GM18867 (cell line): Measurements from ENCODE around the gene STPG2.
"Not testable (repeated sequence)": the region's sequence is repeated elsewhere in the genome, so short reads cannot be mapped to it uniquely, and the experiment has no call there.

Experiments
- ATAC-seq: cut with Tn5 transposase; IDR thresholded peaks from one replicate; pipeline ENCODE4 v1.9.1; 2021; ENCODE audit warnings: mild to moderate bottlenecking, moderate library complexity; ENCODE audit not compliant: unreplicated experiment

Gene STPG2

GRCh38 chr4:97952763-97953162 lies 190.5 kb downstream of the STPG2 start:
- ATAC-seq: no peak

DNA sequence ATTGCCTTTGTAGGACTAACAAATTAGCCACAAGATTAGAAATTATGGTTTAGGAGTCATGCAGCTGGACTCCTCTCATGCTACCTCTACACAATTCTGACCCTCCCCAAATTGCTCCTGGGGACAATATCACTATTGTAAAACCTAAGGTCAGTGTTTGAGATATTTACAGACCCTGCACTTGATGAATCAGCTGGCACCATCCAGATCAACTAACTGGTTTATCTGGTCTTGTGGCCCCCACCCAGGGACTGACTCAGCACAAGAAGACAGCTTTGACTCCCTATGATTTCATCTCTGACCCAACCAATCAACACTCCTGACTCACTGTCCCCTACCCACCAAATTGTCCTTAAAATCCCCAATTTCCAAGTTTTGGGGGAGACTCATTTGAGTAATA lies 192.4 kb downstream of the STPG2 start:
- ATAC-seq: no peak

- no peak for ATAC-seq
These were observed 200.3 kb downstream of the STPG2 start for GRCh38 chr4:97942951-97943350.

DNA sequence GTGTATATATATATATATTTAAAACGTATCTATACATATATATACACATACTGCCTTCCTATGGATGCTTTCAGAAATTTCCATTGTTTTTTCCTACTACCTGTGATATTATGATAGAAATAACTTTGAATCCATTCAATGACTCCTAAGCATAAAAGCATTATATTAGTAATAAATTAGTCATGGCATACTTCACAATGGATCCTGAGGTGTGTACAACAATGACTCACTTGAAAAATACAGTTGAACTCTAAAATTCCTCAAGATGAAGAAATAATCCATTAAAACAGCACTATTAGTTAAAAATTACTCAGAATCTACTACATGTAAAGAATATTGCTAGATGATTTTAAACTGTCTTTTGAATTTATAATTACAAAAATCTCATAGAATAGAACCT lies 201.1 kb downstream of the STPG2 start:
- no peak for ATAC-seq

DNA sequence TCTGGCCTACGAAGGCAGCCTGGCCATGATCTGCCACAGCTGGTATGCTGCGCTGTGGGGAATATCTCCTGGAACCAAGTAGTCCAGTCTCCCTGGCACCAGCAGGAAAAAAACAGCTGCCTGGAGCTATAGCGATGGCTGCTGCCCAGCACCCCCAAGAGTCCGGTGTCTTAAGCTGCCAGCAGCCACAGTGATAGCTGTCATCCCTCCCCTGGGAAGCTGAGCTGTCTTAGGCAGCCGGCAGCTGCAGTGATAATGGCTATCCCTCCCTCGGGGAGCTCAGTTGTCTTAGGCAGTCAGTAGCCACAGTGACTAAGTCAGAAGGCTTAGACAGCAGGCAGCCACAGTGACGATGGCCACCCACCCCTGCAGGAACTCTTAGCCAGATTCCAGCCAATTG lies 205.1 kb downstream of the STPG2 start:
- no peak for ATAC-seq

- ATAC-seq: no peak
These were observed 218.8 kb downstream of the STPG2 start for GRCh38 chr4:97924341-97924958.

DNA sequence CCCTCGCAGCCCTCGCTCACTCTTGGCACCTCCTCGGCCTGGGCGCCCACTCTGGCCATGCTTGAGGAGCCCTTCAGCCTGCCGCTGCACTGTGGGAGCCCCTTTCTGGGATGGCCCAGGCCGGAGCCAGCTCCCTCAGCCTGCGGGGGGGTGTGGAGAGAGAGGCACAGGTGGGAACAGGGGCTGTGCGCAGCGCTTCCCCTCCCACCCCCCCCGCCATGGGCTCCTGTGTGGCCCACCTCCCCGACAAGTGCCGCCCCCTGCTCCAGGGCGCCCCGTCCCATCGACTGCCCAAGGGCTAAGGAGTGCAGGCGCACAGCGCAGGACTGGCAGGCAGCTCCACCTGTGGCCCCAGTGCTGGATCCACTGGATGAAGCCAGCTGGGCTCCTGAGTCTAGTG lies 220.2 kb downstream of the STPG2 start:
- no peak for ATAC-seq

- ATAC-seq: no peak
These were observed 226.2 kb downstream of the STPG2 start for GRCh38 chr4:97917115-97917514.

GRCh38 chr4:97912156-97912555 lies 231.1 kb downstream of the STPG2 start:
- no peak for ATAC-seq

GRCh38 chr4:97911236-97911906 lies 231.9 kb downstream of the STPG2 start:
- ATAC-seq: peak; percentile 66

DNA sequence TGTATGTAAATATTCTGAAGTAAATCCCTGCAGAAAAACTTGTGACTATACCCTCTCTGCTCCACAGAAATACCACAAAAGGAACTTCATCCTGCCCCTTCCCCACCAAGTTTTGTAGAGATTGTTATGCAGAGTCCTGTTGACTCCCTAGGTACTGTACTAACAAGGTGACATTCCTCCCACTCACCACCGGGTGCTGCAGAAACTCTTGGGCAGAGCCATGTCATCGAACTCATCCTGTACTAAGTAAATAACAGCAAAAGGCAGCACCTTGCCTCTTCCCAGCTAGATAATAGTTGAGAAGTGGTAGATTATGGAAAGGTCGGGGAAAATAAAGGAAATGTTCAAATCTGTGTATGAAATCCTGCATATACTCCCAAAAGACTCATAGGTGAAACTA lies 233.3 kb downstream of the STPG2 start:
- ATAC-seq: peak; percentile 73

DNA sequence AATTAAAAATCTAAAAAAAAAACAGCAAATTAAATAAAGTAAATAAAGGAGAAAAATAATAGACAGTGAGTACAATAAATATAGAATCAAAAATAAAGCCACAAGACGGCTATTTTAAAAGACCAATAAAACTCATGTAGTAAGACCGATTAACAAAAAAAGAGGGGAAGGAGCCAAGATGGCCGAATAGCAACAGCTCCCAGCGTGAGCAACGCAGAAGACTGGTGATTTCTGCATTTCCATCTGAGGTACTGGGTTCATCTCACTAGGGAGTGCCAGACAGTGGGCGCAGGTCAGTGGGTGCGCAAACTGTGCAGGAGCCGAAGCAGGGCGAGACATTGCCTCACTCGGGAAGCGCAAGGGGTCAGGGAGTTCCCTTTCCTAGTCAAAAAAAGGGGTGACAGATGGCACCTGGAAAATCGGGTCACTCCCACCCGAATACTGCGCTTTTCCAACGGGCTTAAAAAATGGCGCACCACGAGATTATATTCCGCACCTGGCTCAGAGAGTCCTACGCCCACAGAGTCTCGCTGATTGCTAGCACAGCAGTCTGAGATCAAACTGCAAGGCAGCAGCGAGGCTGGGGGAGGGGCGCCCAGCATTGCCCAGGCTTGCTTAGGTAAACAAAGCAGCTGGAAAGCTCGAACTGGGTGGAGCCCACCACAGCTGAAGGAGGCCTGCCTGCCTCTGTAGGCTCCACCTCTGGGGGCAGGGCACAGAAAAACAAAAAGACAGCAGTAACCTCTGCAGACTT lies 239.7 kb downstream of the STPG2 start:
- ATAC-seq: not testable (repeated sequence)

- ATAC-seq: no peak
These were observed 243.0 kb downstream of the STPG2 start for GRCh38 chr4:97900229-97900628.

DNA sequence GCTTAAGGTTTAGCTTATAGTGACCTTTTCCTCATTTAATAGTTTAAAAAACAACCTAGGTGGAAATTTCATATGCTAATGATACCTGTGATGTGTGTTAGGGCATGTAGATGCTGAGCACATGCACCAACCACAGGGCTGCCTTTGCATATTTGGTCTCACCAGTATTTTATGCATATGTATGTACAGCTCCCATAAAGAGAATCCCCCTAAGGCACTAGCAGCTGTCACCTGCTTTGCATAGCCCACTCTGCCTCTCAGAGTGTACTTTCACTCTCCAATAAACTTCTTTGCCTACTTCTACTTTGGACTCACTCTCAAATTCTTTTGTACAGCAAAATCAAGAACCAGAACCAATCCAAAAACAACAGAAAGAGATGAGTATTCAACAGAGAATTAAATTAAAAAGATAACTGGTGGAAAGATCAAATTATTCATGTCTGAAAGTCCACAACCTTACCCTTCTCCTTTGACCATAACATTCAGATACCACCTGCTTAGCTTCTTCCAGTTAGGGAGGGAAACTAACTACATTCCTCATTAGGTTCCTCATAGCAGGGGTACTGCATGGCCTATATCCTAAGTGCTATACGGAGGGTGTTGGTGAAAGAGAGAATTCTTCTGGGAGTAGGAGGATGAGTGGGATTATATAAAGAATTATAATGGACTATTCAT lies 250.5 kb downstream of the STPG2 start:
- ATAC-seq: no peak

- ATAC-seq: no peak
These were observed 263.3 kb downstream of the STPG2 start for GRCh38 chr4:97879942-97880341.

DNA sequence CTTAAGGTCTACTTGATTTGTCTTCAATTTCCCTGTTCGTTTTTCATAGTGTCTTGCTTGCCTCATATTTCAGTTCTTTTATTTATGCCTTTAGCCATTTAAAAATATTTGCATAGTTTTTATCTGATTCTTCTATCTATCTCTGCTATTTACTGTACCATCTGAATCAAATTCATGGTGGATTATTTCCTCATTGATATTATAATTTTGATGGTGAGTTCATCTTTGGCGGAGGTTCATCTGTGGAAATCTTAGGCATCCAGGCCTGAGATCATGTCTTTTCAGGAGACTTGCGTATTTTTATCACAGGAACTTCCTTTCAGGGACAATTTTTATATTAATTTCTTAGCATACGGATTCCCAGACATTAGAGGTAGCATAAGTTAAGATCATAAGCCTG lies 275.2 kb downstream of the STPG2 start:
- no peak for ATAC-seq

DNA sequence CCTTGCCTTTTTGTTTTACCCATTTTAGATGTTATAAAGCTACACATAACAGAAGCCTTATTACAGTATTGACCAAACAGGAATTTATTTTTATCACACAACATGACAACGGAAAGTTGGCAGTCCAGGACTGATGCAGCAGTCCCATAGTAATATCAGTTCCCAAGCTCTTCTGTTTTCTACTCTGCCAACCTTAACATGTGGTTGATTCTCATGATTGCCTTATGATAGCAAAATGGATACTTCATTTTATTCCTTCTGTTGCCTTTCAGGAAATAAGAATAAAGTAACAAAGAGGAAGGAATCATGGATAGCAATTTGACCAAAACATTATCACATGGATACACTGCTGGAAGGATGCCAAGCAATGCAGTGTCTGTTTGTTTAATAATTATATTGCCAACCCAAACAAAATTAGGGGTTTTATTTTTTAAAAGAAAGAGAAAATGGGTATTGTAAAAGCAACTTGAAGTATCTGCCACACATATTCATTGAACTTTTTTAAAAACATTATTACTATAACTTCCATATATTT lies 275.7 kb downstream of the STPG2 start:
- ATAC-seq: no peak

- ATAC-seq: no peak
These were observed 276.3 kb downstream of the STPG2 start for GRCh38 chr4:97866821-97867556.

GRCh38 chr4:97851115-97851514 lies 292.2 kb downstream of the STPG2 start:
- no peak for ATAC-seq

DNA sequence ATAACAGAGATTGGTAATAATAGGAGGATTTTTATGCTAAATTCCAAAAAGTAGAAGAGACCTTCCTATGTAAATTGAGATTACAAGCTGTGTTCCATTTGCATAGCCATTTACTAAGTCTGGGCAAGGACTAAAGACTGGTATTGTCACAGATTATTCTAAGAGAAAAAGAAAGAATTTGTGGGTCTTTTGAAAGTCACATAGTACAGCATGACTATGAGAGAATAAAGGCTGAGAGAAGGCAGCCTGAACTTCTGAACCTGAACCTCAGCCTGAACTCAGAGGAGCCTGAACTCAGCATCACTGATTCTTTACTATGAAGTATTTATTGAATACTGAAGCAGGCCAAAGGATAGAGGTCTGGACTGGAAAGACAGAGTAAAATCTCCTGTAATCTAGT lies 297.5 kb downstream of the STPG2 start:
- ATAC-seq: no peak

DNA sequence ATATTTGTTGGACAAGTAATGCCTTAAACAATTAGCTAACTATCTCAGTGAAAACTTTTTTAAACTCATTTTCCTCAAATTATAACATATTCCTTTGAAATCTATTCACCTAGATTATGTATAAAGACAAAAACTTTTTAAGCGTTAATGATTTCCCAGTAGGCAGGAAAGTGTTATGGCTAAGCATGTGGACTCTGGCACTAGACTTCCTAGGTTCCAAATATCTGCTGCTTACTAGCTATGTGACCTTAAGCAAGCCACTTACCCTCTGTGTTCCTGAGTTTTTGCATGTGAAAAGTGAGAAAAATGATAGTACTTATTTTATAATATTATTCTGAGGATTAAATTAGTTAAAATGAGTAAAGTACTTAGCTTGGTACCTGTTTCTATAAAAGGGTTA lies 301.8 kb downstream of the STPG2 start:
- no peak for ATAC-seq
